Choroid plexus epithelial cell (primary cell): ENCODE measurements around the gene PDE8B.
A peak's percentile ranks its signal among the peaks of the same experiment; 100 is the strongest.

Source experiments
- DNase-seq: peaks from one replicate; pipeline ENCODE4 v3.0.0-alpha.2; 2010; ENCODE audit warnings: low read depth
- H3K4me3 ChIP-seq: 2 replicates; pipeline ENCODE4 v1.5.1; 2011; ENCODE audit warnings: low read depth, mild to moderate bottlenecking, control low read depth, low read length, moderate library complexity
- TF ChIP-seq, protein P1 (sequence below): conservative IDR thresholded peaks from 2 replicates; pipeline ENCODE4 v1.5.1; 2011; ENCODE audit warnings: low read depth, mild to moderate bottlenecking, control low read depth, inconsistent platforms, low read length, moderate library complexity

The PDE8B gene

GRCh38 chr5:77218263-77218662 is 7.8 kb downstream of the PDE8B start:
- DNase-seq, result peak; percentile 35
- TF ChIP-seq, protein P1, sequence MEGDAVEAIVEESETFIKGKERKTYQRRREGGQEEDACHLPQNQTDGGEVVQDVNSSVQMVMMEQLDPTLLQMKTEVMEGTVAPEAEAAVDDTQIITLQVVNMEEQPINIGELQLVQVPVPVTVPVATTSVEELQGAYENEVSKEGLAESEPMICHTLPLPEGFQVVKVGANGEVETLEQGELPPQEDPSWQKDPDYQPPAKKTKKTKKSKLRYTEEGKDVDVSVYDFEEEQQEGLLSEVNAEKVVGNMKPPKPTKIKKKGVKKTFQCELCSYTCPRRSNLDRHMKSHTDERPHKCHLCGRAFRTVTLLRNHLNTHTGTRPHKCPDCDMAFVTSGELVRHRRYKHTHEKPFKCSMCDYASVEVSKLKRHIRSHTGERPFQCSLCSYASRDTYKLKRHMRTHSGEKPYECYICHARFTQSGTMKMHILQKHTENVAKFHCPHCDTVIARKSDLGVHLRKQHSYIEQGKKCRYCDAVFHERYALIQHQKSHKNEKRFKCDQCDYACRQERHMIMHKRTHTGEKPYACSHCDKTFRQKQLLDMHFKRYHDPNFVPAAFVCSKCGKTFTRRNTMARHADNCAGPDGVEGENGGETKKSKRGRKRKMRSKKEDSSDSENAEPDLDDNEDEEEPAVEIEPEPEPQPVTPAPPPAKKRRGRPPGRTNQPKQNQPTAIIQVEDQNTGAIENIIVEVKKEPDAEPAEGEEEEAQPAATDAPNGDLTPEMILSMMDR, result peak; percentile 55

GRCh38 chr5:77221115-77221514 is 10.6 kb downstream of the PDE8B start:
- TF ChIP-seq, protein P1, result no peak
- DNase-seq, result no peak
- no peak overlapping the region for H3K4me3 ChIP-seq

More at GRCh38 chr5:77218263-77218662, 7.8 kb downstream of the PDE8B start:
- H3K4me3 ChIP-seq, result no peak overlapping the region

DNA sequence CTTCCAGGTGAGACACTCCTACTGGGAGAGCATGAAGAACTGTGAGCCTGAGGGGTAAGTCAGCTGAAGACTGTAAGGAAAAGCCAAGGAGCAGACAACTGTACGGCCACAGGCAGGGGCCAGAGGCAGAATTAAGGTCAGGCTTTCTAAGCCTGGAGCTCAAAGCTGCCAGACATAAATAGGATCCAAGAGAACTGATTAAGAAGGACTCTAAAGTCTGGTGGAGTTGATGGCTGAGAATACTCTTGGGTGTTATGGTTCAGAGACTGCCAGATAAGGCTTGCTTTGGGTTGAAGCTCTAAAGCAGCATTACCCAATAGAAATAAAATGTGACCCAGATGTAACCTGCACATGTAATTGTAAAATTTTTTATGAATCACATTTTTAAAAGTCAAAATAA is 12.2 kb downstream of the PDE8B start:
- DNase-seq, result no peak
- no peak overlapping the region for H3K4me3 ChIP-seq
- TF ChIP-seq, protein P1, result no peak

GRCh38 chr5:77223653-77224052 is 13.2 kb downstream of the PDE8B start:
- no peak for DNase-seq
- TF ChIP-seq, protein P1, result no peak

DNA sequence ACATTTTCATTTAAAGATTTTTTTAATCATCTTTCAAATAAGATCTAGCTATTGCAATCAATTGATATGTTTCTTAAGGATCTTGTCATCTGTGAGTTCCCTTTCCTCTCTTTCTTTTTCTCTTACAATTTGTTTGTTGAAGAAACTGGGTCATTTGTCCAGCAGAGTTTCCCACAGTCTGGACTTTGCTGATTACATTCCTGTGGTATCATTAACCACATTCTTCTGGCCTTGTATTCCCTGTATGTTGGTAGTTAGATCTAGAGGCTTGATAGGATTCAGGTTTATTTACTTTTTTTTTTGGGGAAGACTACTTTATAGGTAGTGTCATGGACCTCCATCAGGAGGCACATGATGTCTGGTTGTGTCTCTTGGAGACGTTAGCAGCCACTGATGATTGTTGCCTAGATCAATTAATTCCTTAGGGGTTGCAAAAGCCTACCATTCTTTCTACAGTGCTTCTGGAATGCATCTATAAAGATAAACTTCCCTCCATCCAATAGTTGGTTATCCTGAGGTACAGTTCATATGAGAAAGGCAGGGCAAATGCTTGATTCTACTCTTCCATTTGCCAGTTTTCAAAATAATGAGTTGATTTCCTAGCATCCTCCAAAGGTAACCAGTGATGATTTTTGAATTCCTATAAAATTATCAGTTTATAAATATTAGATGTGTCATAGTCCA is 14.3 kb downstream of the PDE8B start:
- TF ChIP-seq, protein P1, result no peak
- H3K4me3 ChIP-seq, result no peak overlapping the region
- DNase-seq, result peak; percentile 85

More at GRCh38 chr5:77223653-77224052, 13.2 kb downstream of the PDE8B start:
- H3K4me3 ChIP-seq, result no peak overlapping the region

GRCh38 chr5:77225531-77225930 is 15.1 kb downstream of the PDE8B start:
- no peak overlapping the region for H3K4me3 ChIP-seq
- no peak for DNase-seq
- TF ChIP-seq, protein P1, result no peak

DNA sequence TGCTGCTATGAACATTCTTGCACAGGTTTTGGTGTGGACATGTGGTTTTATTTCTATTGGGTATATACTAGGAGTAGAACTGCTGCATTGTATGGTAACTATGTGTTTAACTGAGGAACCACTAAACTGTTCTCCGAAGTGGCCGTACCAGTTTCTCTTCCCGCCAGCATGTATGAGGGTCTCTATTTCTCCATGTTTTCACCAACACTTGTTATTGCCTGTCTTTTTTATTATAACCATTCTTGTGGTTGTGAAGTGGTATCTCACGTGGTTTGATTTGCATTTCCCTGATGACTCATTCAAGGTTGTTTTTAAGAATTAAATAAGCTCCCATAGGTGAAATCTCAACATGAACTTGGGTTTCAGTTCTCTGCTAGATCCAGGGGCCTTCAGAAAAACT is 19.4 kb downstream of the PDE8B start:
- TF ChIP-seq, protein P1, result no peak
- H3K4me3 ChIP-seq, result no peak overlapping the region
- DNase-seq, result no peak
